Right renal cortex interstitium (tissue), 3 donors: ENCODE results near the gene COL6A2. TPM values are rescaled to one million over a fixed set of nuclear protein-coding genes. Genes with fewer than 3 reads are reported as not detected.
"Not testable (repeated sequence)": the region's sequence is repeated elsewhere in the genome, so short reads cannot be mapped to it uniquely, and the experiment has no call there.

Experiments used
- DNase-seq, 3 donors: peaks; one replicate each; pipeline ENCODE4 v3.0.0-alpha.2; 2013; ENCODE audit warnings: low read depth in 3 of 3, low spot score in 2 of 3
- polyA plus RNA-seq, 3 donors: library from polyadenylated mRNA; unstranded; fragments of 120-200 nt; gene quantifications; one replicate each; pipeline ENCODE4 v1.2.1, GENCODE V29; 2013; ENCODE audit not compliant: insufficient read length in 3 of 3

Gene COL6A2
- polyA plus RNA-seq, 3 donors: 160 to 172 (median 170) TPM

- DNase-seq: no peak
These were observed 40.0 kb downstream of the COL6A2 start for GRCh38 chr21:46137908-46138307.

GRCh38 chr21:46138383-46138970 is 40.6 kb downstream of the COL6A2 start:
- DNase-seq: no peak

- DNase-seq: no peak
These were observed 41.8 kb downstream of the COL6A2 start for GRCh38 chr21:46139686-46140085.

- DNase-seq: not testable (repeated sequence)
These were observed 42.6 kb downstream of the COL6A2 start for GRCh38 chr21:46140352-46141003.

GRCh38 chr21:46141767-46142581 is 44.1 kb downstream of the COL6A2 start:
- no peak for DNase-seq

GRCh38 chr21:46142582-46143473 is 44.9 kb downstream of the COL6A2 start:
- no peak for DNase-seq

- DNase-seq: no peak
These were observed 46.7 kb downstream of the COL6A2 start for GRCh38 chr21:46144464-46145070.

GRCh38 chr21:46145159-46145839 is 47.4 kb downstream of the COL6A2 start:
- DNase-seq: no peak

GRCh38 chr21:46145840-46146691 is 48.2 kb downstream of the COL6A2 start:
- no peak for DNase-seq

GRCh38 chr21:46146856-46147255 is 48.9 kb downstream of the COL6A2 start:
- DNase-seq: no peak

- DNase-seq: not testable (repeated sequence)
These were observed 49.5 kb downstream of the COL6A2 start for GRCh38 chr21:46147429-46147828.

GRCh38 chr21:46148106-46148505 is 50.2 kb downstream of the COL6A2 start:
- no peak for DNase-seq

GRCh38 chr21:46149205-46149901 is 51.4 kb downstream of the COL6A2 start:
- no peak for DNase-seq

- DNase-seq: no peak
These were observed 52.2 kb downstream of the COL6A2 start for GRCh38 chr21:46150073-46150472.

- no peak for DNase-seq
These were observed 52.7 kb downstream of the COL6A2 start for GRCh38 chr21:46150491-46151121.

- DNase-seq: no peak
These were observed 53.5 kb downstream of the COL6A2 start for GRCh38 chr21:46151261-46151988.
